HUES64 (cell line): Measurements from ENCODE around the gene FANCB.
A peak's percentile ranks its signal among the peaks of the same experiment; 100 is the strongest.

Source experiments
- H3K27ac ChIP-seq: 2 replicates; pipeline ENCODE4 v1.7.0; 2013; ENCODE audit warnings: low read depth, low read length, inconsistent platforms
- H3K27me3 ChIP-seq: 2 replicates; pipeline ENCODE4 v1.6.1; 2013; ENCODE audit warnings: mild to moderate bottlenecking, low read length; ENCODE audit not compliant: insufficient read depth
- H3K36me3 ChIP-seq: 2 replicates; pipeline ENCODE4 v1.6.1; 2013; ENCODE audit warnings: mild to moderate bottlenecking, low read length; ENCODE audit not compliant: insufficient read depth
- H3K4me1 ChIP-seq: 2 replicates; pipeline ENCODE4 v1.6.1; 2013; ENCODE audit warnings: mild to moderate bottlenecking, low read length, moderate library complexity; ENCODE audit not compliant: insufficient read depth
- H3K4me3 ChIP-seq: 2 replicates; pipeline ENCODE4 v1.5.1; 2013; ENCODE audit warnings: mild to moderate bottlenecking, low read length, moderate library complexity
- H3K9ac ChIP-seq: 2 replicates; pipeline ENCODE4 v1.6.1; 2013; ENCODE audit warnings: mild to moderate bottlenecking, low read depth, low read length
- H3K9me3 ChIP-seq: 2 replicates; pipeline ENCODE4 v1.6.1; 2013; ENCODE audit warnings: low read depth, low read length; ENCODE audit not compliant: insufficient read depth
- WGBS: fragments of 150-250, 120-280 bp; methylation state at CpG from one replicate; pipeline ENCODE4 v1.1.7; 2013; ENCODE audit warnings: missing lambda C conversion rate; 5-methylcytosine and 5-hydroxymethylcytosine counted together

Gene FANCB

GRCh38 chrX:14896273-14896672 is 23.4 kb upstream of the FANCB start:
- H3K9me3 ChIP-seq = no peaks in the 10 kb centered on the region
- 96% methylated on average over 1 of the region's 2 CpGs for WGBS
- no peak overlapping the region for H3K4me3 ChIP-seq
- no peak overlapping the region for H3K27ac ChIP-seq
- no peak overlapping the region for H3K9ac ChIP-seq
- no peaks in the 10 kb centered on the region for H3K27me3 ChIP-seq
- H3K4me1 ChIP-seq = no peaks in the 10 kb centered on the region; the same call in 1 of the 2 replicates
- H3K36me3 ChIP-seq = peaks cover 5% of the 10 kb centered on the region; the same call in 1 of the 2 replicates

GRCh38 chrX:14886252-14886651 is 13.4 kb upstream of the FANCB start:
- Histone ChIP-seq H3K27me3 (no peaks in the 10 kb centered on the region), H3K27ac (no peak overlapping the region), H3K4me3 (no peak overlapping the region), H3K9ac (no peak overlapping the region), H3K9me3 (no peaks in the 10 kb centered on the region), H3K4me1 (no peaks in the 10 kb centered on the region), H3K36me3 (no peaks in the 10 kb centered on the region)
- no CpG with 5 or more reads among the region's 3 CpGs for WGBS

GRCh38 chrX:14884714-14885113 is 11.8 kb upstream of the FANCB start:
- no CpG with 5 or more reads among the region's 1 CpG for WGBS
- H3K27ac ChIP-seq = no peak overlapping the region
- H3K9ac ChIP-seq = no peak overlapping the region
- no peak overlapping the region for H3K4me3 ChIP-seq
- H3K36me3 ChIP-seq = no peaks in the 10 kb centered on the region
- no peaks in the 10 kb centered on the region for H3K27me3 ChIP-seq
- no peaks in the 10 kb centered on the region for H3K4me1 ChIP-seq
- H3K9me3 ChIP-seq = no peaks in the 10 kb centered on the region

GRCh38 chrX:14883826-14884225 is 11.0 kb upstream of the FANCB start:
- H3K9me3 ChIP-seq = no peaks in the 10 kb centered on the region
- no peaks in the 10 kb centered on the region for H3K27me3 ChIP-seq
- H3K4me1 ChIP-seq = no peaks in the 10 kb centered on the region
- no peak overlapping the region for H3K4me3 ChIP-seq
- no peak overlapping the region for H3K9ac ChIP-seq
- no peaks in the 10 kb centered on the region for H3K36me3 ChIP-seq
- H3K27ac ChIP-seq = no peak overlapping the region

- Histone ChIP-seq H3K9me3 (no peaks in the 10 kb centered on the region), H3K4me3 (no peak overlapping the region), H3K36me3 (no peaks in the 10 kb centered on the region; the same call in 1 of the 2 replicates), H3K4me1 (no peaks in the 10 kb centered on the region; the same call in 1 of the 2 replicates), H3K27ac (no peak overlapping the region), H3K27me3 (no peaks in the 10 kb centered on the region), H3K9ac (no peak overlapping the region)
- WGBS = 96% methylated on average over 7 of the region's 7 CpGs
Measured at GRCh38 chrX:14875624-14876023, 2.8 kb upstream of the FANCB start.

- Histone ChIP-seq H3K9ac (peak overlapping the region; percentile 78), H3K4me3 (peak overlapping the region; percentile 89), H3K4me1 (no peaks in the 10 kb centered on the region; the same call in 1 of the 2 replicates), H3K36me3 (peaks cover 6% of the 10 kb centered on the region; the same call in 1 of the 2 replicates), H3K27ac (peak overlapping the region; percentile 72), H3K9me3 (no peaks in the 10 kb centered on the region), H3K27me3 (no peaks in the 10 kb centered on the region)
- 1% methylated on average over 8 of the region's 8 CpGs for WGBS
Measured at GRCh38 chrX:14873676-14874049, 794 bp upstream of the FANCB start.

- Histone ChIP-seq H3K27me3 (no peaks in the 10 kb centered on the region), H3K9ac (peak overlapping the region; percentile 89), H3K9me3 (peaks cover 7% of the 10 kb centered on the region; the same call in 1 of the 2 replicates), H3K4me3 (peak overlapping the region; percentile 89), H3K27ac (peak overlapping the region; percentile 71; the same call in 1 of the 2 replicates), H3K4me1 (no peaks in the 10 kb centered on the region; the same call in 1 of the 2 replicates), H3K36me3 (peaks cover 20% of the 10 kb centered on the region; the same call in 1 of the 2 replicates)
- 0% methylated on average over 1 of the region's 7 CpGs for WGBS
Measured at GRCh38 chrX:14872355-14872754, 514 bp downstream of the FANCB start.

GRCh38 chrX:14871767-14872166 is 1.1 kb downstream of the FANCB start:
- peak overlapping the region; percentile 89 for H3K4me3 ChIP-seq
- peaks cover 23% of the 10 kb centered on the region; the same call in 1 of the 2 replicates for H3K36me3 ChIP-seq
- H3K9ac ChIP-seq = no peak overlapping the region
- H3K27ac ChIP-seq = no peak overlapping the region
- no peaks in the 10 kb centered on the region for H3K27me3 ChIP-seq
- no peaks in the 10 kb centered on the region; the same call in 1 of the 2 replicates for H3K4me1 ChIP-seq
- peaks cover 12% of the 10 kb centered on the region; the same call in 1 of the 2 replicates for H3K9me3 ChIP-seq
- WGBS = no CpG with 5 or more reads among the region's 1 CpG

GRCh38 chrX:14865201-14865600 is 7.7 kb downstream of the FANCB start:
- peaks cover 40% of the 10 kb centered on the region for H3K36me3 ChIP-seq
- no peak overlapping the region for H3K27ac ChIP-seq
- WGBS = 100% methylated on average over 1 of the region's 1 CpG

GRCh38 chrX:14864631-14865030 is 8.2 kb downstream of the FANCB start:
- Histone ChIP-seq H3K4me1 (no peaks in the 10 kb centered on the region), H3K9me3 (peaks cover 12% of the 10 kb centered on the region; the same call in 1 of the 2 replicates), H3K27me3 (no peaks in the 10 kb centered on the region), H3K4me3 (no peak overlapping the region), H3K27ac (no peak overlapping the region), H3K36me3 (peaks cover 40% of the 10 kb centered on the region), H3K9ac (no peak overlapping the region)
- 100% methylated on average over 1 of the region's 1 CpG for WGBS

More at GRCh38 chrX:14865201-14865600, 7.7 kb downstream of the FANCB start:
- Histone ChIP-seq H3K4me3 (no peak overlapping the region), H3K4me1 (no peaks in the 10 kb centered on the region), H3K9ac (no peak overlapping the region), H3K27me3 (no peaks in the 10 kb centered on the region), H3K9me3 (peaks cover 12% of the 10 kb centered on the region; the same call in 1 of the 2 replicates)

- H3K9me3 ChIP-seq = no peaks in the 10 kb centered on the region
- H3K36me3 ChIP-seq = peaks cover 28% of the 10 kb centered on the region
- no peak overlapping the region for H3K4me3 ChIP-seq
- no peak overlapping the region for H3K9ac ChIP-seq
- no peaks in the 10 kb centered on the region for H3K4me1 ChIP-seq
- 100% methylated on average over 3 of the region's 3 CpGs for WGBS
- no peak overlapping the region for H3K27ac ChIP-seq
- no peaks in the 10 kb centered on the region for H3K27me3 ChIP-seq
Measured at GRCh38 chrX:14851526-14851925, 21.3 kb downstream of the FANCB start.

- WGBS = 100% methylated on average over 1 of the region's 4 CpGs
- H3K4me1 ChIP-seq = no peaks in the 10 kb centered on the region
- H3K4me3 ChIP-seq = no peak overlapping the region
- no peaks in the 10 kb centered on the region for H3K27me3 ChIP-seq
- H3K36me3 ChIP-seq = peaks cover 38% of the 10 kb centered on the region
- H3K27ac ChIP-seq = no peak overlapping the region
- H3K9me3 ChIP-seq = no peaks in the 10 kb centered on the region
- H3K9ac ChIP-seq = no peak overlapping the region
Measured at GRCh38 chrX:14843666-14844065, 29.2 kb downstream of the FANCB start.
